MM.1S (cell line): ENCODE results near the gene SCN1A.

Source experiments
- CTCF ChIP-seq: fragments of 300-600 bp; sonication (generic); IDR thresholded peaks from 2 replicates; pipeline ENCODE4 v1.5.1; 2016; ENCODE audit warnings: antibody characterized with exemption, low read length, mixed read lengths
- EZH2phosphoT487 ChIP-seq: fragments of 300-600 bp; sonication (generic); IDR thresholded peaks from 2 replicates; pipeline ENCODE4 v1.6.1; 2018; ENCODE audit warnings: antibody characterized with exemption, low read length

DNA sequence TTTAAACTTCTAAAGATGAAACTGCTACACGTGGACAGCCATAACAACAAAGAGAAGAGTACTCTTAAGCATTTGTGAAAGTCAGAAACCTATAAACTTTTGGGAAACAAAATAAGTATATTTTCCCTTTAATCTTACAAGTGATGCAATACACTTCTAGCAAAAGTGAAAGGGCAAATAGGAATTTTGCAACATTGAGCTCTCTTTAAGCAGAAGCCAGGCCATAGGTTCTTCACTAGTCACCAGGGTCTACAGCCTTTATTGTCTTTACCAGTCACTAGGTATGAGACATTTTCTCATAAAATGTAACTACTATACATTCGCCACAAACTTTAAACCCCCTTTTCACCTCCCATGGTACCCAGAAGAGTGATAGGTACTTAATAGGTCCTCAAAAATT lies 37.5 kb downstream of the SCN1A start:
- TF ChIP-seq CTCF (no peak), EZH2phosphoT487 (no peak)
